Endothelial cell (in vitro differentiated cells): ENCODE measurements around the gene CCDC86. TPM values are rescaled to one million over a fixed set of nuclear protein-coding genes. Genes with fewer than 3 reads are reported as not detected.

Experiments used
- DNase-seq: peaks from one replicate; pipeline ENCODE4 v3.0.0; 2021; ENCODE audit warnings: low spot score
- H3K27ac Mint-ChIP-seq: one replicate; pipeline ENCODE4 v1.8.0; 2021; ENCODE audit warnings: mixed read lengths, inconsistent platforms; ENCODE audit not compliant: unreplicated experiment
- H3K27me3 Mint-ChIP-seq: one replicate; pipeline ENCODE4 v1.8.0; 2021; ENCODE audit warnings: mild to moderate bottlenecking, moderate library complexity, mixed read lengths, inconsistent platforms; ENCODE audit not compliant: unreplicated experiment
- H3K36me3 Mint-ChIP-seq: one replicate; pipeline ENCODE4 v1.8.0; 2021; ENCODE audit warnings: mild to moderate bottlenecking, low read depth, mixed read lengths, inconsistent platforms; ENCODE audit not compliant: unreplicated experiment
- H3K4me1 Mint-ChIP-seq: one replicate; pipeline ENCODE4 v1.8.0; 2021; ENCODE audit warnings: mild to moderate bottlenecking, mixed read lengths, inconsistent platforms; ENCODE audit not compliant: unreplicated experiment
- H3K4me3 Mint-ChIP-seq: one replicate; pipeline ENCODE4 v1.8.0; 2021; ENCODE audit warnings: mild to moderate bottlenecking, mixed read lengths, inconsistent platforms; ENCODE audit not compliant: unreplicated experiment
- H3K9me3 Mint-ChIP-seq: one replicate; pipeline ENCODE4 v1.8.0; 2021; ENCODE audit warnings: mixed read lengths, inconsistent platforms; ENCODE audit not compliant: unreplicated experiment
- CTCF ChIP-seq: fragments of 200-600 bp; sonication (generic); IDR thresholded peaks from one replicate; pipeline ENCODE4 v1.5.0; 2021; ENCODE audit warnings: antibody characterized with exemption; ENCODE audit not compliant: unreplicated experiment
- total RNA-seq: library from RNA; stranded (reverse); fragmentation: NEBNext Ultra II Directional; extraction: Animal tissue kit (Norgen Biotek cat#: 25700); gene quantifications from one replicate; pipeline ENCODE4 v1.2.1, GENCODE V29; 2021; ENCODE audit not compliant: unreplicated experiment

Gene CCDC86
- total RNA-seq, 1 donor from 2014 or later, result 15.5 TPM

- H3K4me1 Mint-ChIP-seq, result peaks cover 3% of the 10 kb centered on the region
- H3K36me3 Mint-ChIP-seq, result peaks cover 12% of the 10 kb centered on the region
- H3K27ac Mint-ChIP-seq, result no peak overlapping the region
- H3K27me3 Mint-ChIP-seq, result peaks cover 3% of the 10 kb centered on the region
- peak overlapping the region; percentile 31 for H3K4me3 Mint-ChIP-seq
- no peak for TF ChIP-seq CTCF
- H3K9me3 Mint-ChIP-seq, result no peaks in the 10 kb centered on the region
- no peak for DNase-seq
Observed at GRCh38 chr11:60852982-60853950, 11.4 kb downstream of the CCDC86 start.

GRCh38 chr11:60854140-60854846, 12.4 kb downstream of the CCDC86 start:
- TF ChIP-seq CTCF, result no peak
- DNase-seq, result no peak
- Mint-ChIP-seq H3K36me3 (peaks cover 7% of the 10 kb centered on the region), H3K27me3 (peaks cover 3% of the 10 kb centered on the region), H3K4me3 (no peak overlapping the region), H3K4me1 (peaks cover 11% of the 10 kb centered on the region), H3K27ac (no peak overlapping the region), H3K9me3 (no peaks in the 10 kb centered on the region)

- Mint-ChIP-seq H3K36me3 (peaks cover 7% of the 10 kb centered on the region), H3K27me3 (peaks cover 3% of the 10 kb centered on the region), H3K9me3 (no peaks in the 10 kb centered on the region), H3K4me1 (peaks cover 12% of the 10 kb centered on the region), H3K4me3 (no peak overlapping the region), H3K27ac (peak overlapping the region; percentile 30)
- TF ChIP-seq CTCF, result no peak
- no peak for DNase-seq
Observed at GRCh38 chr11:60854847-60855725, 13.2 kb downstream of the CCDC86 start.

- Mint-ChIP-seq H3K27ac (peak within 1 kb of the TSS; percentile 30), H3K4me1 (peaks cover 12% of the 10 kb centered on the region), H3K27me3 (peaks cover 3% of the 10 kb centered on the region), H3K9me3 (no peaks in the 10 kb centered on the region), H3K36me3 (peaks cover 1% of the 10 kb centered on the region), H3K4me3 (no peak within 1 kb of the TSS)
- no peak for DNase-seq
- no peak for TF ChIP-seq CTCF
Observed at GRCh38 chr11:60855726-60856633, 14.1 kb downstream of the CCDC86 start, which contains the start of gene PTGDR2. Gene PTGDR2 (minus strand): TSS chr11:60855950. CDS start chr11:60853722, 2,228 bp downstream.
